ENCODE measurements around the gene VPS45.

Gene VPS45

GRCh38 chr1:150020711-150021110, 46.9 kb upstream of the VPS45 start:
- no peak for ATAC-seq
- TF ChIP-seq CSDC2 (CRISPR knock-in tag; IDR thresholded peaks at IDR 0.05), result no peak
- TF ChIP-seq SNAI2 (CRISPR knock-in tag; IDR thresholded peaks at IDR 0.05), result no peak
- TF ChIP-seq ZFP30 (CRISPR knock-in tag; IDR thresholded peaks at IDR 0.05), result no peak
- TF ChIP-seq RARB (CRISPR knock-in tag; IDR thresholded peaks at IDR 0.05), result no peak
- no peak for TF ChIP-seq ZNF70 (CRISPR knock-in tag; IDR thresholded peaks at IDR 0.05)
- TF ChIP-seq ESRRG (CRISPR knock-in tag; IDR thresholded peaks at IDR 0.05), result no peak
- no peak for TF ChIP-seq TCF4 (CRISPR knock-in tag; IDR thresholded peaks at IDR 0.05; ENCODE audit: borderline replicate concordance)
- no peak for TF ChIP-seq CREB5 (CRISPR knock-in tag; IDR thresholded peaks at IDR 0.05; ENCODE audit: low read depth)
- TF ChIP-seq PPARA (CRISPR knock-in tag; IDR thresholded peaks at IDR 0.05; ENCODE audit: borderline replicate concordance), result no peak
- no peak for TF ChIP-seq ZNF565 (CRISPR knock-in tag; conservative IDR thresholded peaks at IDR 0.05; ENCODE audit: low read depth)

- ATAC-seq, result no peak
- TF ChIP-seq, protein P1, sequence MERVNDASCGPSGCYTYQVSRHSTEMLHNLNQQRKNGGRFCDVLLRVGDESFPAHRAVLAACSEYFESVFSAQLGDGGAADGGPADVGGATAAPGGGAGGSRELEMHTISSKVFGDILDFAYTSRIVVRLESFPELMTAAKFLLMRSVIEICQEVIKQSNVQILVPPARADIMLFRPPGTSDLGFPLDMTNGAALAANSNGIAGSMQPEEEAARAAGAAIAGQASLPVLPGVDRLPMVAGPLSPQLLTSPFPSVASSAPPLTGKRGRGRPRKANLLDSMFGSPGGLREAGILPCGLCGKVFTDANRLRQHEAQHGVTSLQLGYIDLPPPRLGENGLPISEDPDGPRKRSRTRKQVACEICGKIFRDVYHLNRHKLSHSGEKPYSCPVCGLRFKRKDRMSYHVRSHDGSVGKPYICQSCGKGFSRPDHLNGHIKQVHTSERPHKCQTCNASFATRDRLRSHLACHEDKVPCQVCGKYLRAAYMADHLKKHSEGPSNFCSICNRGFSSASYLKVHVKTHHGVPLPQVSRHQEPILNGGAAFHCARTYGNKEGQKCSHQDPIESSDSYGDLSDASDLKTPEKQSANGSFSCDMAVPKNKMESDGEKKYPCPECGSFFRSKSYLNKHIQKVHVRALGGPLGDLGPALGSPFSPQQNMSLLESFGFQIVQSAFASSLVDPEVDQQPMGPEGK (CRISPR knock-in tag; IDR thresholded peaks at IDR 0.05; ENCODE audit: borderline replicate concordance), result no peak
- no peak for TF ChIP-seq SNAI2 (CRISPR knock-in tag; IDR thresholded peaks at IDR 0.05)
- TF ChIP-seq PPARA (CRISPR knock-in tag; IDR thresholded peaks at IDR 0.05; ENCODE audit: borderline replicate concordance), result no peak
These were observed 46.3 kb upstream of the VPS45 start for GRCh38 chr1:150021191-150021694.

DNA sequence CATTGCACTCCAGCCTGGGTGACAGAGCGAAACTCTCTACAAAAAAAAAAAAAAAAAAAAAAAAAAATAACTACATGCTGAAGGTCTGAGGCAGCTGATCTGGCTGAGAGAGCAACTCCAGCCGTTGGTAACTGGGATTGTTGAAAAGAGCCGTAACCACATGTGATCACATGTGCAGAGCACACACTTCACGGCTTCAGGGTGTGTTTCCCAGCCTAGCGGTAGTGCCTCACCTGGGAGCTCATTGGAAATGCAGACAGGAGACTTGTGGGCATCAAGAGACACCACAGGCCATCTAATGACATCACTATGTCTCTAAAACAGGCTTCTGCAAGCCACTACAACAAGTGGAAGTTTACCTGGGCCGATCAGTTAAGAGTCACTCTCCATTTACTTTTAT, 45.2 kb upstream of the VPS45 start:
- no peak for ATAC-seq
- TF ChIP-seq OSR1 (CRISPR knock-in tag; IDR thresholded peaks at IDR 0.05), result no peak
- no peak for TF ChIP-seq GLIS3 (CRISPR knock-in tag; IDR thresholded peaks at IDR 0.05)

DNA sequence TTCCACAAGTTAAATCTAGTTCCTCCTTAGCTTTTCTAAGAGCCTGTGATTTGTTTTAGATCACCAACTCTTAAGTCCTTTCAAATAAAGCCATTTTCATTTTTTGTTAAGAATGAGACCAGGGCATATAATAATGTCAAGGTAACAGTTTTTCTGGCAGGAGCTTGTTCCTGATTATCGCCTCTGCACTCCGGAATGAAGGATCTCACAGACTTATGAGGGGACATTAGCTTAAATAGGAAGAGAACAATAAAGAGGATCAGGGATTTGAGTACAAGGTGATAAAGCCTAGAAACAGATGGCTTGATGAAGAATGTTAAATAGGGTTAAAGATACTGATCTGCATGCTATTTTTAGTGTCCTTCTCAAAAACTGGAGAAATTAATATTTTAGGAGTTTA, 43.4 kb upstream of the VPS45 start:
- ATAC-seq, result no peak
- TF ChIP-seq CREB5 (CRISPR knock-in tag; IDR thresholded peaks at IDR 0.05; ENCODE audit: low read depth) (no peak), TOX (CRISPR knock-in tag; IDR thresholded peaks at IDR 0.05; ENCODE audit: borderline replicate concordance) (no peak), ISL1 (CRISPR knock-in tag; IDR thresholded peaks at IDR 0.05) (no peak), ZFP30 (CRISPR knock-in tag; IDR thresholded peaks at IDR 0.05) (no peak)
- TF ChIP-seq, protein P1 (CRISPR knock-in tag; IDR thresholded peaks at IDR 0.05; ENCODE audit: borderline replicate concordance), result no peak

DNA sequence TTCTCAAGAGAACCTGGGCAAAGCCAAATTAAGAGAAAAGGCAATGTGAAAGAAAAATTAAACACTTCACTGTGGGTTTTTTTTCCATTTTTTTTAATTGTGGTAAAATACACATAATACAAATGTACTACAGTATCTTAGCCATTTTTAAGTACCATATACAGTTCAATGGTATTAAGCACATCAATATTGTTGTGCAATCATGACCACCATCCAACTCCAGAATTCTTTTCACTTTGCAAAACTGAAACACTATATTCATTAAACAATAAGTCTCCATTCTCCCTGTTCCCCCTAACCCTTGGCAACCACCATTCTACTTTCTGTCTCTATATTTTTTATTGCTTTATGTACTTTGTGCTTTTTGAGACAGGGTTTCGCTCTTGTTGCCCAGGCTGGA, 39.3 kb upstream of the VPS45 start:
- no peak for TF ChIP-seq PPARA (CRISPR knock-in tag; IDR thresholded peaks at IDR 0.05; ENCODE audit: borderline replicate concordance)
- no peak for TF ChIP-seq ZNF8 (CRISPR knock-in tag; IDR thresholded peaks at IDR 0.05)
- TF ChIP-seq ESRRG (CRISPR knock-in tag; IDR thresholded peaks at IDR 0.05), result no peak
- TF ChIP-seq POU6F1 (CRISPR knock-in tag; IDR thresholded peaks at IDR 0.05; ENCODE audit: borderline replicate concordance, low read depth), result no peak
- TF ChIP-seq BACH2 (CRISPR knock-in tag; IDR thresholded peaks at IDR 0.05; ENCODE audit: borderline replicate concordance), result no peak
- TF ChIP-seq SNAI2 (CRISPR knock-in tag; IDR thresholded peaks at IDR 0.05), result no peak
- TF ChIP-seq ISL1 (CRISPR knock-in tag; IDR thresholded peaks at IDR 0.05), result no peak
- no peak for TF ChIP-seq CREB5 (CRISPR knock-in tag; IDR thresholded peaks at IDR 0.05; ENCODE audit: low read depth)
- ATAC-seq, result no peak

All from SK-N-SH treated with all-trans-retinoic acid at 6 μM for 48 hours (cell line).